ENCODE data around the gene PCCA. TPM values are rescaled to one million over a fixed set of nuclear protein-coding genes. Genes with fewer than 3 reads are reported as not detected.

The PCCA gene
- total RNA-seq, 1 experiment from 2014 or later = 52.8 TPM

DNA sequence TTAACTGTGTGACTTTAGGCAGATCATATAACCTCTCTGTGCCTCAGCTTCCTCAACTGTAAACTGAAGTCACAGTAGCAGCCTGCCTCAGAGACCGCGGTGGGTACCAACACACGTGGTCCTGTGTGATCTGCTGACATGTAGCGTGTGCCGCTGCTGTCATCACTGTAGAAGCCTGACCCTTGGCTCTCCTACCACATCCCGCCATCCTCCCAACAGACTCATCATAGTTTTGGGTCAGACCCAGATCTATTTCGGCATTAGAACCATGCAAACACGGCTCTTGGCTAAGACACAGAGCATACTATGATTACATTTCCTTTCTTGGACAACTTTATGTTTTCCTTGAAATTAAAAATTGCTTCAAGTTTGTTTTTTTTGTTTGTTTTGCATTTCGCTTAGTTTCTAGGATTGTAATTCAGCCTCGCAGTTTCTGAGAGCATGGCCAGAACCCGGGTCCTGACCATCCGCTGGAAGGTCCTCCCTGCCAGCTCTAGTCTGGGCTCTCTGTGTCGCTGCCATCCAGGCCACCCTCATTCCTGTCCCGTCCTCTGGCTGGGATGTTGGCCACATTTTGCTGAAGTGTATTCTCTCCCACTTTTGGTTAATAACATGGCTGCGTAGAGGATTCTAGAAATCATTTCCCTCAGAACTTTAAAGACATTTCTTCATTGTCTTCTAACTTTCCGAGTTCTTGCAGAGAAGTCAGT, 446.7 kb downstream of the PCCA start (continued):
- TF ChIP-seq ZNF512 (CRISPR knock-in tag; IDR thresholded peaks at IDR 0.05; ENCODE audit: borderline replicate concordance) (no peak), SMAD3 (CRISPR knock-in tag; IDR thresholded peaks at IDR 0.05; ENCODE audit: borderline replicate concordance) (no peak), TP53 (CRISPR knock-in tag; IDR thresholded peaks at IDR 0.05) (no peak), ZNF416 (CRISPR knock-in tag; IDR thresholded peaks at IDR 0.05) (no peak), ETV6 (CRISPR knock-in tag; IDR thresholded peaks at IDR 0.05) (no peak), NFE2L1 (CRISPR knock-in tag; IDR thresholded peaks at IDR 0.05) (no peak)
- TF ChIP-seq, protein P1, sequence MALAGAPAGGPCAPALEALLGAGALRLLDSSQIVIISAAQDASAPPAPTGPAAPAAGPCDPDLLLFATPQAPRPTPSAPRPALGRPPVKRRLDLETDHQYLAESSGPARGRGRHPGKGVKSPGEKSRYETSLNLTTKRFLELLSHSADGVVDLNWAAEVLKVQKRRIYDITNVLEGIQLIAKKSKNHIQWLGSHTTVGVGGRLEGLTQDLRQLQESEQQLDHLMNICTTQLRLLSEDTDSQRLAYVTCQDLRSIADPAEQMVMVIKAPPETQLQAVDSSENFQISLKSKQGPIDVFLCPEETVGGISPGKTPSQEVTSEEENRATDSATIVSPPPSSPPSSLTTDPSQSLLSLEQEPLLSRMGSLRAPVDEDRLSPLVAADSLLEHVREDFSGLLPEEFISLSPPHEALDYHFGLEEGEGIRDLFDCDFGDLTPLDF (CRISPR knock-in tag; IDR thresholded peaks at IDR 0.05) = no peak
- TF ChIP-seq, protein P2, sequence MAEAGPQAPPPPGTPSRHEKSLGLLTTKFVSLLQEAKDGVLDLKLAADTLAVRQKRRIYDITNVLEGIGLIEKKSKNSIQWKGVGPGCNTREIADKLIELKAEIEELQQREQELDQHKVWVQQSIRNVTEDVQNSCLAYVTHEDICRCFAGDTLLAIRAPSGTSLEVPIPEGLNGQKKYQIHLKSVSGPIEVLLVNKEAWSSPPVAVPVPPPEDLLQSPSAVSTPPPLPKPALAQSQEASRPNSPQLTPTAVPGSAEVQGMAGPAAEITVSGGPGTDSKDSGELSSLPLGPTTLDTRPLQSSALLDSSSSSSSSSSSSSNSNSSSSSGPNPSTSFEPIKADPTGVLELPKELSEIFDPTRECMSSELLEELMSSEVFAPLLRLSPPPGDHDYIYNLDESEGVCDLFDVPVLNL (CRISPR knock-in tag; IDR thresholded peaks at IDR 0.05; ENCODE audit: borderline replicate concordance, low read depth) = no peak

DNA sequence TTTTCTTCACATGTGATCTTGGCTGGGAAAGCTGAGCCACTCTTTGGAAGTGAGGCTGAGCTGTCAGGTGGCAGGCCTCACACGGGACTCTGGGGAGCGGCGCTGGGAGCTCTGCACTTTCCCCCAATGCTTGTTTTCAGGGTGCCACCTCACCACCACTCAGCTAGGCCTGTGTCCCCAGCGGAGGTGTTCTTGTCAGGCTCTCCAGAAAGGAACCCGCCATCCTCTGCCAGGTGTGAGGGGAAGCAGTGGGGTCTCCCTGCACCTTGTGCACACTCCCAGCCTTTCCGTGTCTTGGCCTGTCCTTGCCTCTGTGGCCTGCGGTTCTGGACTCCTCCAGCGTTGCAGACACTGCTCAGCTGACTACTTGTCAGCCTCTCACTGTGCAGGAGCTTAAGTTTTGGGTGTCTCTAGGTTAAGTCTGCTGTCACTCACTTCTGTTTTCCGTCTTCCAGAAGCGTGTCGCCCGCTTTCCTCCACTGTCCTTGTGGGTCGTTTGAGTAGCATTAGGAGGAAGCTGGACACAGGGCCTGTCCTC, 447.8 kb downstream of the PCCA start:
- H3K4me1 Mint-ChIP-seq = peaks cover 12% of the 10 kb centered on the region
- peak overlapping the region; percentile 67; the same call in 1 of the 2 replicates for H3K27ac Mint-ChIP-seq
- CTCF ChIA-PET = no interaction called here
- no peaks in the 10 kb centered on the region for H3K9me3 Mint-ChIP-seq
- POLR2A ChIA-PET = no interaction called here
- no peak overlapping the region for H3K4me3 Mint-ChIP-seq
- no peaks in the 10 kb centered on the region for H3K27me3 Mint-ChIP-seq (ENCODE audit: low read depth)
- no peak for ATAC-seq
- DNase-seq (ENCODE audit: low spot score) = no peak
- no peaks in the 10 kb centered on the region for H3K36me3 Mint-ChIP-seq
- TF ChIP-seq SP1 (CRISPR knock-in tag; conservative IDR thresholded peaks at IDR 0.05) (no peak), SMAD3 (CRISPR knock-in tag; IDR thresholded peaks at IDR 0.05; ENCODE audit: borderline replicate concordance) (no peak), CDX4 (CRISPR knock-in tag; IDR thresholded peaks at IDR 0.05; ENCODE audit: borderline replicate concordance) (no peak), ETV6 (CRISPR knock-in tag; IDR thresholded peaks at IDR 0.05) (no peak), ESRRA (CRISPR knock-in tag; IDR thresholded peaks at IDR 0.05; ENCODE audit: borderline replicate concordance) (no peak), USF2 (CRISPR knock-in tag; IDR thresholded peaks at IDR 0.05) (no peak), ELF4 (CRISPR knock-in tag; IDR thresholded peaks at IDR 0.05; ENCODE audit: low read depth) (no peak), FOXP1 (CRISPR knock-in tag; IDR thresholded peaks at IDR 0.05; ENCODE audit: borderline replicate concordance) (no peak), ZNF232 (CRISPR knock-in tag; IDR thresholded peaks at IDR 0.05) (no peak)

DNA sequence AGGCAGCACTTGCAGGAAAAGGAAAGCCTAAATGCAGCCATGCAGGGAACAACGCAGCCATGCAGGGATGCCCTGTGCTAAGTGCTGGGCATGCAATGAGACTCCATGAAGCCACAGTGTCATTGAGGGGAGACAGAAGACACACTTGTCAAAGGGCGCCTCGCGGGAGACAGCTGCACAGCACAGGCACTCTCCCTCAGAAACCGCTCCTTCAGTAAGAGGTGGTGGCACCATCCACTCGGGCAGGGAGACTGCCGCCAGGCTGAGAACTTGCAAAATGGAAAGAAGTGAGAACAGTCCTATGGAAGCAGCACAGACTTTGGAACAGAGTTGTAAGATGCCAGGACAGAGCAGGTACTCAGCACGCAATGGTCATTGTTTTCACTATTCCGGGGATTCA, 448.6 kb downstream of the PCCA start:
- TF ChIP-seq ZNF263 (CRISPR knock-in tag; IDR thresholded peaks at IDR 0.05; ENCODE audit: low read depth) (no peak), HMGA2 (CRISPR knock-in tag; IDR thresholded peaks at IDR 0.05) (no peak), ATF6 (CRISPR knock-in tag; IDR thresholded peaks at IDR 0.05) (no peak), SP1 (CRISPR knock-in tag; conservative IDR thresholded peaks at IDR 0.05) (no peak), GTF2I (CRISPR knock-in tag; conservative IDR thresholded peaks at IDR 0.05) (no peak), SMAD4 (CRISPR knock-in tag; IDR thresholded peaks at IDR 0.05) (no peak), NFE2L1 (CRISPR knock-in tag; IDR thresholded peaks at IDR 0.05) (no peak)
- TF ChIP-seq, protein P1 (CRISPR knock-in tag; IDR thresholded peaks at IDR 0.05) = no peak
- ATAC-seq (no peak), DNase-seq (ENCODE audit: low spot score) (no peak)
- Mint-ChIP-seq H3K4me1 (peaks cover 15% of the 10 kb centered on the region), H3K27me3 (ENCODE audit: low read depth) (no peaks in the 10 kb centered on the region), H3K36me3 (no peaks in the 10 kb centered on the region), H3K27ac (peak overlapping the region; percentile 67), H3K4me3 (no peak overlapping the region), H3K9me3 (no peaks in the 10 kb centered on the region)
- ChIA-PET CTCF (no interaction called here), POLR2A (no interaction called here)
